ENCODE data around the gene STAMBP.

STAMBP gene

GRCh38 chr2:73908689-73909652 is 80.2 kb downstream of the STAMBP start:
- no peak for DNase-seq

DNA sequence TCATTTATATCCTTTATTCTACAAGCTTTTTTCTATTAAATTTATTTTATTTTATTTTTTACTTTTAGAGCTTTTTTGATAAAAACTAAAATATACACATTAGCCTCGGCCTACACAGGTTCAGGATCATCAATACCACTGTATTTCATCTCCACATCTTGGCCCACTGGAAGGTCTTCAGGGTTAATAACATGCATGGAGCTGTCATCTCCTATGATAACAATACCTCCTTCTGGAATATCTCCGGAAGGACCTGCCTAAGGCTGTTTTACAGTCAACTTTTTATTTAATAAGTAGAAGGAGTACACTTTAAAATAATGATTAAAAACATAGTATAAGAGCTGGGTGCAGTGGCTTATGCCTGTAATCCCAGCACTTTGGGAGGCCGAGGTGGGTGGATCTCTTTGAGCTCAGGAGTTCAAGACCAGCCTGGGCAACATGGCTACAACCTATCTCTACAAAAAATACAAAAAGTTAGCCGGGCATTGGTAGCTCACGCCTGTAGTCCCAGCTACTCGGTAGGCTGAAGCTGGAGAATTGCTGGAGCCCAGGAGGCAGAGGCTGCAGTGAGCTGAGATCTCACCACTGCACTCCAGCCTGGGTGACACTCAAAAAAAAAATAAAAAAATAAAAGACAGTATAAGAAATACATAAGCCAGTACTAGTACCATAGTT is 82.2 kb downstream of the STAMBP start:
- DNase-seq, result no peak

DNA sequence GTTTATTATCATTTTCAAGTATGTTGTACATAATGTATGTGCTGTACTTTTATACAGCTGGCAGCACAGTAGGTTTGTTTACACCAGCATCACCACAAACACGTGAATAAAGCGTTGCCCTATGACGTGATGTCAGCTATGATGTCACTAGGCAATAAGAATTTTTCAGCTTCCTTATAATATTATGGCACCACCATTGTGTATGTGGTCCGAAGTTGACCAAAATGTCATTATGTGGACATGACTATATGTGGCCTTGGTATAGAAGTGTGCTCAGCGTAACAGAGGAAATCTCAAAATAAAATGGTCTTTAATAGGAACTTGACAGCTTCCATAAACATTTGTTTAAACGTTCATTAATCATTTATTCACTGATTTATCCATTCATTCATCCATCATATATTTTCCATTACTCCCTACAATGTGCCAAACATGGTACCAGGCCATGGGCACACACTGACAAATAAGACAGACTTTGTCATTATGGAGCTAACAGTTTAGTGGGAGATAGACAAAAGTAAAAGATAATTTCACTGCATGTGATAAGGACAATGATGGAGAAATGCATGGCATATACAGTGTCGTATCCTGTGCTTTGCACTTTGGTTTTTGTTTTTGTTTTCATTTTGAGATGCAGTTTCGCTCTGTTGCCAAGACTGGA is 82.9 kb downstream of the STAMBP start:
- no peak for DNase-seq

- DNase-seq, result no peak
These were observed 84.8 kb downstream of the STAMBP start for GRCh38 chr2:73913414-73914054.

- DNase-seq, result no peak
These were observed 85.9 kb downstream of the STAMBP start for GRCh38 chr2:73914667-73915066.

GRCh38 chr2:73915437-73915993 is 86.8 kb downstream of the STAMBP start:
- DNase-seq, result no peak

- no peak for DNase-seq
These were observed 87.9 kb downstream of the STAMBP start for GRCh38 chr2:73916666-73917065.

- DNase-seq, result no peak
These were observed 88.5 kb downstream of the STAMBP start for GRCh38 chr2:73917296-73917695.

DNA sequence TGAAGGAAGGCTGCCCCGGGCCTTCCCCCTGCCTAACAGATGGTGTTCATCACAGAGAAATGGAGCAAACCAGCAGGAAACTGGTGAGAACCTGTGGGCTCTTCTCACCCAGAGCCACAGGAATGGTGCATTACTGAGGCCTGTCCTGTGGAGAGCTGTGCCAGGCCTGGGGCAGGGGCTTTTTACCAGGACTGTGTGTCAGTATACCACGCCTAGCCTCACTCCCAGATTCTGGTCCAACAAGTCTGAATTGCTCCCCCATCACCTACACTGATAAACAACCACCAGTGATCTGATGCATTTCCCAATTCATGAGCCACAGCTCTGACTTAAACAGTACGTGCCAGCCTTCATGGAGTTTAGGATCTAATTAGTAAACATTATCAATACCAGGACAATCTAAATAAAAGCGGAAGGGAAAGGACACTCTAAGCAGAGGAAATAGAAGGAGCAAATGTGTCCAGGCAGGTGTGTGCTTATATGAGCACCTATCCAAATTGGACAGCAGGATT is 89.0 kb downstream of the STAMBP start:
- DNase-seq, result no peak

DNA sequence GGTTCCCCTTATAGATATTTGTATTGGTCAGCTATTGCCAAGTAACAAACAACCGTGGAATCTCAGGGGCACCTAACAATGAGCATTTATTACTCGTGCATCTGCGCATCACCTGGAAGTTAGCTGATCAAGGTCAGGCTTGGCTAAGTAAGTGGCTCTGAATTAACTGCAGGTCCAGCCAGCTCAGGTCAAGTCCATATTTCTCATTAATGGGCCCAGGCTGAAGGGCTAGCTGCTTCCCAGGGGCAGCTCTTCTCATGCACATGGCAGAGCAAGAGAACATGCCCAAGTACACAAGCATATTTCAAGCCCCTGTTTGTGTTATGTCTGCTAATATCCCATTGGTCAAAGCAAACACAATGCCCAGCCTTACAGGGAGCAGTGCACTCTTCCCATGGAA is 90.1 kb downstream of the STAMBP start:
- no peak for DNase-seq

- no peak for DNase-seq
These were observed 91.0 kb downstream of the STAMBP start for GRCh38 chr2:73919596-73920228.

GRCh38 chr2:73920577-73921545 is 92.1 kb downstream of the STAMBP start:
- peak; percentile 25 to 28 for DNase-seq

GRCh38 chr2:73921581-73921980 is 92.8 kb downstream of the STAMBP start:
- no peak for DNase-seq

DNA sequence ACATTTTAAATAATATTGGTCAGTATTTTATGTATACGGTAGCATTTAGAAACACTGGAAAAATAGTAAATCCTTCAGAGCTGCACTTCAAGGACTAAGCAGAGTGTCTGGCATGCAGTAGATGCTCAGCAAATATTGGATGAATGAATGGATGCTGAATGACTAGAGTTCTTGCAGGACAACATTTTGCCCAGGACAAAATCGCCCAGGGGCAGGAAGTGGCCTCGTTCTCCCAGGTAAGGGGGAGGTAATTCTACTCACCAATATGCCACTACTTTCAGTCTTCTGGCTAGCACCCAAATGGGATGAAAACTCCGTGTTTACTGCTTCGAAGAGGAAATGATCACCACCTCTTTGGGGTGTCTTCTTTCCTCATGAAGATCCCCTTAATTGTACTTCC is 93.9 kb downstream of the STAMBP start:
- no peak for DNase-seq
